NCI-H1092 (cell line): ENCODE results near the gene UNC5C.

Experiments used
- DNase-seq: peaks from one replicate; lab custom pipeline; 2025; lab: John Stamatoyannopoulos, UW

Gene UNC5C

GRCh38 chr4:95548738-95549245, at the start of gene UNC5C:
UNC5C (minus strand) TSS chr4:95548973.
- no peak for DNase-seq

GRCh38 chr4:95596676-95597075, 47.9 kb upstream of the UNC5C start:
- DNase-seq = no peak

DNA sequence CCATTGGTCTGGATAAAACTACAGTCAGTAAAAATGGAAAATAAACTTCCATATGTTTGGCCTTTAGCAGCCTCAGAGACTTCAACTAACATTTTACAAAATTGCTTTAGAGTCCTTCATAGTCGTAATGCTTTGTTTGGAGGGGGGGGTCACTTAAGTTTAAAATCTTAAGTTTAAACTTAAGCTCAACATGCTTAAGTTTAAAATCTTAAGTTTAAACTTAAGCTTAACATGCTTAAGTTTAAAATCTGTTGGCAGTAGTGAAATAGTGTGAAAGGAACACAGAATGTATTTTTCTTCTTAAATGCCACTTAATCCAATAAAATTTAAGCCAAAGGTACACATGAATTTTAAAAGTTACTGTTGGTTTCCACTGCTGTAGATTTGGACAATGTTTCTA, 45.9 kb upstream of the UNC5C start:
- DNase-seq = no peak

DNA sequence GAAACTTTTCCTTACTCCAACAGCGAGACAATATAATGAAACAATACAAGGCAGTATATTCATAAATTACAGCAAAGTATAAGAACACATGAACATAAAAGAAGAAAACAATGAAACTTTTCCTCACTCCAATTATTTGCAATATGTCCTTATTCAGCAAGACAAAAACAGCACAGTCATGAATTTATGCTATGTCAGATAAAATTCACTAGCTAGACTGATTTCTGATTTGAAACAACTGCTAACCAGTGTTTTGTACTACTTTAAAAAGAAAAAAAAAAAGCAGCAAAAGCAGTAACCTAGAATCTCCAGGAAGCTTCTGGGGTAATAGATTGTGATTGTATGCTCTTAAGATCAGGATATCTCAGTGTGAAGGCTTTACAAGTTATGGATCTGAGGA, 45.2 kb upstream of the UNC5C start:
- DNase-seq = no peak

- DNase-seq = no peak
Measured at GRCh38 chr4:95591278-95591677, 42.5 kb upstream of the UNC5C start.

DNA sequence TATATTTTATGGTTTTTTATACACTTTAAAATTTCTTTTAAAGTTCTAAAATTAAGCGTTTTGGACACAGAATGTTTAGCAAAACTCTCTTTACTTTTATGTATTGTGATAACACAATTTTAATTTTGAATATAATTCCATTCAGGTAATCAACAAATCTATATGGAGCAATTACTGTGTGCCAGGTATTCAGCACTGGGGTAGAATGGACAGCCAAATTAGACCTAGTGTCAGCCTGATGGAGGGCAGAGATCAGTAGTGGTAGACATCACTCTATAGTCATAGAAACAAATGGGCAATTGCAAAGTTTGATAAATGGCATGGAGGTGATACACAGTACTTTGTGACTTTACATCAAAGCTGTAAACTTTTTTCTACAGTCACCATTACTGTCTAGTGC, 41.8 kb upstream of the UNC5C start:
- no peak for DNase-seq

DNA sequence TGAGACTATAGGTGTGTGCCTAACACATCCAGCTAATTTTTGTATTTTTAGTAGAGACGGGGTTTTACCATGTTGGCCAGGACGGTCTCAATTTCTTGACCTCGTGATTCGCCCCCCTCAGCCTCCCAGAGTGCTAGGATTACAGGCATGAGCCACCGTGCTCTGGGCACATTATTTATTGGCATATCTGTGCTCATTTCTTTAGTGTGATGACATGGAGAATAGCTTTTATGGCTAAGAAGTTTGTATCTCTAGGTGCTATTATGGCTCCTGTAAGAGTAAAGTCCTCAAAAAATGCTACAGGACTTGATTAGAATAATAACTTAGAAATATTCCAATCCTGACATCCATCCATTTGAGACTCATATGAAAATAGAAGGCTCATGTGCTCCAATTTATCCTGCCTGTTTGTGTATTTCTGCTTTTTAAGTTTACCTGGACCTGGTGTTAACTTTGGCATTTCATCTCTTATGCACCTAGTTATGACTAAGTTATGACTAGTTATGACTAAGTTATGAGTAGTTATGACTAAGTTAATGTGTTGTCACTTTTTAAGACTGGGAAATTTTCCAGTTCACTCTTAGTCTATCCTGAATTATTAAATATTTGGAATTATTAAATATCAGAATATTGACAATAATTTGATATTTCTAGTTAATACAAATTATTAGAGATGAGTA, 36.4 kb upstream of the UNC5C start:
- DNase-seq = no peak

DNA sequence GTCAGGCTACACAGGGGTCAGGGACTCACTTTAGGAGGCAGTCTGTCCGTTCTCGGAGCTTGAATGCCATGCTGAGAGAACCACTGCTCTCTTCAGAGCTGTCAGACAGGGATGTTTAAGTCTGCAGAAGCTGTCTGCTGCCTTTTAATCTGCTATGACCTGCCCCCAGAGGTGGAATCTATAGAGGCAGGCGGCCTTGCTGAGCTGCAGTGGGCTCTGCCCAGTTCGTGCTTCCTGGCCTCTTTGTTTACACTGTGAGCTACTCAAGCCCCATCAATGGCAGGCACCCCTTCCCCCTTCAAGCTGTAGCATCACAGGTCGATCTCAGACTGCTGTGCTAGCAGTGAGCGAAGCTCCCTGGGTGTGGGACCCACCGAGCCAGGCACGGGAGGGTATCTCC, 31.5 kb upstream of the UNC5C start:
- DNase-seq = no peak

GRCh38 chr4:95572304-95572991, 23.7 kb upstream of the UNC5C start:
- DNase-seq = no peak

GRCh38 chr4:95571577-95571976, 22.8 kb upstream of the UNC5C start:
- no peak for DNase-seq

DNA sequence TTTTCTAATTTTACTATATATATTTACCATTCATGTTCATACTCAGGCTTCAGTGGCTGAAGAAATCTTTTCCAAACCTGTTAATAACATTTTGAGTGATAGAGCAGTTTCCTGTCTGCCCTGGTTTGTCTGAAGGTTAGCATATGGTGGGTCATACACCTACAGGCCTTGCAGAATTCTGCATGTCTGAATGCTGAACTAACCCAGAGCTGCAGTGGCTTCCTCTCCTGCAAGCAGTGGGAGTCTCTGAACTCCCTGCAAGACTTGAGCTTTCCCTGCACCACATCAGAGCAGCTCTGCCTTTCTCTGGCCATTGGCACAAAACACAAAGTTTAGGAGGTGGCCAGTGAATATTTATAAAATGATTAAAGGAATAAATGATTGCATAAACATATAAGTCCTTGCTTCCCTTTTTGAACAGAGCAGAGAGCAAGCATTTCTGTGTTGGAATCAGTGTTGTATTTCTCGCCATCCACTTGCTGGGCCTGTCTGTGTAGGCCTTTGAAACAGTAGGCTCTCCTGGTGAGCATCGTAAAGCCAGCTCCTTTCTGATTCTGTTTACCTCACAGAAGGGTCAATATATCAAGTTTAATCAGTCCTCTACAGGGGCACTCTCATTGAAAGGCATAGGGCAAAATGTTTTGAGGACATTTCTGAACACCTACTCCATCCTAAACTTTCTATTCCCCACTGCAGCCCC, 15.0 kb upstream of the UNC5C start:
- no peak for DNase-seq

DNA sequence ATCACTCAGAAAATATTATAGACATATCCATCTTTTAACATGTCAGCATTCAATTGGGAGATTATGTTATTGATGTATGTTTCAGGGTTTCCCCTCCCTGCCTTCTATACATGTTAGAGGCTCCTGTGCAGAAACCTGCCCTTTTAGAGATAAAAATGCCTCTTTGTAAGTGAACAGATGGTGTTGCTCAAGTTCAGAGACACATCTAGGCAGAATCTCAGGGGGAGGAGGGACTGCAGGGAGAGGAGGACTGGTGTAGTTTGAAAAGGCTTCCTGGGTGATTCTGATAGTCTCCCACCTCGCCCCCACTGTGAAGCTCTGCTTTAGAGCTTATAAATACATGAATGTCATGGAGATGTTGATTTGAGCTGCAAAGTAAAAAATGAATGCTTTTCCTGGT, 12.0 kb upstream of the UNC5C start:
- no peak for DNase-seq

DNA sequence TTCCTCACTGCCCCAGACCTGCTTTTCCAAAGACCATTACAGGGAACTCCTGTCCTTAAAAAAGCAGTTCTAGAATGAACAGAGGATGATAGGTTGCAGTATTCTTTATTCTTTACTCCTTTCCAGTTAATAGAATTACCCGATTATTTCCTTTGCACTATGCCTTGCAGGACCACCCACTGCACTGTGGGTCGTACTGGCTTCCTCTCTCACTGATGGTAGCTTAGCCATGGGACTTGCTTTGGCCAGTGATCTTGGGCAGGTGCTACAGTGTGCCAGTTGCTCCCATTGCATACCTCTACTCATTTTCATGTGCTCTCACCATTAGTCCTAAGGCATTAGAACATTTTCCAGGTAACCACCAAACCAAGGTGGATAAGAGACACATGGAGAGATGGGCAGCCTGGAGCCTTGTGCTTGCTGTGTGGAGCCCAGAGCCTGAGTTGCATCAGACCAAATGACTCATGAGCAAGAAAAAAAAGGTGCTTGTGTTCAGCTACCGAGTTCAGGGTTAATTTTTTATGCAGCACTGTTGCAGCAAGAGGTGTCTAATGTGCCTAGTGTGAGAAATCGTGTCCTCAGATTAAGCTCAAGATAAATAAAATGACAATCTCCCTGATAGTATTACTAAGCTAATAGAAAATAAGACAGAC, 7.6 kb upstream of the UNC5C start:
- DNase-seq = no peak

GRCh38 chr4:95552942-95553550, 4.3 kb upstream of the UNC5C start:
- DNase-seq = no peak

DNA sequence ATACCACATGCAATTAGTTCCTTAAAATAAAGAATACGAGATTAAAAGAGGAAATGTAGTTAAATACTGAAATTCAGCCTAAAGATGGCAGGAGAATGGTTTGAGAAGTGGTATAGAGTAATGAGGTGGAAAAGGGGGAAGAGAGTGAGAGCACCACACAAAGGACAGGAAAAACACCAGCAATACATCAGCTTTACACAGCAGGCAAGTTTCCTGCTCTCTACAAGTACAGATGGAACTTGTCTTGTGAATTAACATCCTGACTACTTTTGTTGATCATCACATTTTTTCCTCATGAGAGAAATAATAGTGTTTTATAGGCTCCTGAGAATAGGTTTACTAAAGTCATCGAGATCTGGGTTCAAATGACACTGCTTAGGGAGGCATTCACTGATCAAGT, 2.9 kb upstream of the UNC5C start:
- no peak for DNase-seq

DNA sequence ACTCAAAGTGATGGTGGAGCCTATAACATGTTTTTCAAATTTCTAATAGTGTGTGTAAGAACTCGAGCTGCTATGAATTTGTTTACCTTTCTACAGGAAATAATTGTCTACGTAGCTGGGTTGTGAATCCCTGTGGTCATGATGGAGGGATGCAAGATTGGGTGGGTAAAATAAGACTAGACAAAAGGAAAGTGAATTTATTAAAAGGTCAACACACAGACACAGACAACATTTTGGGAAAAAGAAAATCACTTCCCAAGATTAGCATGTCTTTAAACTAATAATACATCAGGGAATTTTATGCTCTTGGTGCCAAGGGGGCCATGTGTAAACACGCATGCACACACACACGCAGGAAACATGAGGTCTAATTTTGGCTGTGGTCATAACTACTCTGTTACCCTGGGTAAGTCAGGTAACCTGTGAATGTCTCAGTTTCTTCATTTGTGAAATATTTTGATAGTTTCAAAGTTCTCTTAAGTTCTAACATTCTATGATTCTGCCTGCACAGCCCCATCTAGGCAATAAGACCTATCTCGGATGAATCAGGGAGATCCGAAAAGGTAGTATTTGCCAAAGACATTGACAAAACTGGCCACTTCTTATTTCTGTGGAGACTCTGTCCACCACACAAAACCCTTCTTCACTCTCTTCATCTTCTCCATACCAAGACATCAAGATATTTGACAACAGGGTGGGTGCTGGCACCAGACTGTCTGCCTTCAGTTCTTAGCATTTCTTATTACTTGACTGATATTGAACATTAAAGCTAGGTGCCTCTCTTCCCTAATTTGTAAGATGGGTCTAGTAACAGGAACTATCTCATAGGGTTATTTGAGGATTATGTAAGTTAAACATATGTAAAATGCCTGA, 1.6 kb upstream of the UNC5C start:
- DNase-seq = no peak

GRCh38 chr4:95549246-95550114, 707 bp upstream of the UNC5C start:
- DNase-seq = no peak

- no peak for DNase-seq
Measured at GRCh38 chr4:95547715-95548471, 880 bp downstream of the UNC5C start.
